ENCODE measurements around the gene ALDH7A1.

ALDH7A1 gene

GRCh38 chr5:126513302-126513701, 81.7 kb downstream of the ALDH7A1 start:
- Histone ChIP-seq H3K27me3 (no peaks in the 10 kb centered on the region), H3K36me3 (no peaks in the 10 kb centered on the region), H3K4me1 (ENCODE audit: control insufficient read depth in 1 of 2, insufficient read depth in 1 of 2, low read depth in 1 of 2, low read length in 1 of 2) (no peaks in the 10 kb centered on the region), H3K9me3 (no peaks in the 10 kb centered on the region), H3K4me3 (ENCODE audit: low read depth in 1 of 2, low read length in 1 of 2) (no peak overlapping the region), H3K27ac (no peak overlapping the region)
- no peak for TF ChIP-seq CTCF (IDR thresholded peaks at IDR 0.05)

GRCh38 chr5:126512451-126512850, 82.6 kb downstream of the ALDH7A1 start:
- Histone ChIP-seq H3K4me1 (ENCODE audit: control insufficient read depth in 1 of 2, insufficient read depth in 1 of 2, low read depth in 1 of 2, low read length in 1 of 2) (no peaks in the 10 kb centered on the region), H3K27me3 (no peaks in the 10 kb centered on the region), H3K36me3 (no peaks in the 10 kb centered on the region), H3K27ac (no peak overlapping the region), H3K4me3 (ENCODE audit: low read depth in 1 of 2, low read length in 1 of 2) (no peak overlapping the region), H3K9me3 (no peaks in the 10 kb centered on the region)
- TF ChIP-seq CTCF (IDR thresholded peaks at IDR 0.05) = no peak

- no peak for TF ChIP-seq CTCF (IDR thresholded peaks at IDR 0.05)
- H3K4me3 ChIP-seq (ENCODE audit: low read depth in 1 of 2, low read length in 1 of 2) = no peak overlapping the region
- no peaks in the 10 kb centered on the region for H3K36me3 ChIP-seq
- H3K9me3 ChIP-seq = no peaks in the 10 kb centered on the region
- H3K27me3 ChIP-seq = no peaks in the 10 kb centered on the region
- no peak overlapping the region for H3K27ac ChIP-seq
- no peaks in the 10 kb centered on the region for H3K4me1 ChIP-seq (ENCODE audit: control insufficient read depth in 1 of 2, insufficient read depth in 1 of 2, low read depth in 1 of 2, low read length in 1 of 2)
Observed at GRCh38 chr5:126511961-126512360, 83.1 kb downstream of the ALDH7A1 start.

- Histone ChIP-seq H3K4me3 (ENCODE audit: low read depth in 1 of 2, low read length in 1 of 2) (no peak overlapping the region), H3K4me1 (ENCODE audit: control insufficient read depth in 1 of 2, insufficient read depth in 1 of 2, low read depth in 1 of 2, low read length in 1 of 2) (no peaks in the 10 kb centered on the region), H3K27ac (no peak overlapping the region), H3K36me3 (no peaks in the 10 kb centered on the region), H3K27me3 (no peaks in the 10 kb centered on the region), H3K9me3 (no peaks in the 10 kb centered on the region)
- no peak for TF ChIP-seq CTCF (IDR thresholded peaks at IDR 0.05)
Observed at GRCh38 chr5:126509339-126509738, 85.7 kb downstream of the ALDH7A1 start.

- H3K27ac ChIP-seq = no peak overlapping the region
Observed at GRCh38 chr5:126508962-126509279, 86.1 kb downstream of the ALDH7A1 start.

More at GRCh38 chr5:126508962-126509279, 86.1 kb downstream of the ALDH7A1 start:
- Histone ChIP-seq H3K4me1 (ENCODE audit: control insufficient read depth in 1 of 2, insufficient read depth in 1 of 2, low read depth in 1 of 2, low read length in 1 of 2) (no peaks in the 10 kb centered on the region), H3K9me3 (no peaks in the 10 kb centered on the region), H3K27me3 (no peaks in the 10 kb centered on the region), H3K4me3 (ENCODE audit: low read depth in 1 of 2, low read length in 1 of 2) (no peak overlapping the region), H3K36me3 (no peaks in the 10 kb centered on the region)
- no peak for TF ChIP-seq CTCF (IDR thresholded peaks at IDR 0.05)
